ENCODE data around the gene PLAC1. TPM values are rescaled to one million over a fixed set of nuclear protein-coding genes. Genes with fewer than 3 reads are reported as not detected.

The PLAC1 gene
- total RNA-seq, 1 donor from 2014 or later, result not detected

- peak; percentile 68 for DNase-seq (ENCODE audit: extremely low read depth, low read depth, low spot score)
Measured at GRCh38 chrX:134671294-134671693, 13.0 kb upstream of the PLAC1 start.

DNA sequence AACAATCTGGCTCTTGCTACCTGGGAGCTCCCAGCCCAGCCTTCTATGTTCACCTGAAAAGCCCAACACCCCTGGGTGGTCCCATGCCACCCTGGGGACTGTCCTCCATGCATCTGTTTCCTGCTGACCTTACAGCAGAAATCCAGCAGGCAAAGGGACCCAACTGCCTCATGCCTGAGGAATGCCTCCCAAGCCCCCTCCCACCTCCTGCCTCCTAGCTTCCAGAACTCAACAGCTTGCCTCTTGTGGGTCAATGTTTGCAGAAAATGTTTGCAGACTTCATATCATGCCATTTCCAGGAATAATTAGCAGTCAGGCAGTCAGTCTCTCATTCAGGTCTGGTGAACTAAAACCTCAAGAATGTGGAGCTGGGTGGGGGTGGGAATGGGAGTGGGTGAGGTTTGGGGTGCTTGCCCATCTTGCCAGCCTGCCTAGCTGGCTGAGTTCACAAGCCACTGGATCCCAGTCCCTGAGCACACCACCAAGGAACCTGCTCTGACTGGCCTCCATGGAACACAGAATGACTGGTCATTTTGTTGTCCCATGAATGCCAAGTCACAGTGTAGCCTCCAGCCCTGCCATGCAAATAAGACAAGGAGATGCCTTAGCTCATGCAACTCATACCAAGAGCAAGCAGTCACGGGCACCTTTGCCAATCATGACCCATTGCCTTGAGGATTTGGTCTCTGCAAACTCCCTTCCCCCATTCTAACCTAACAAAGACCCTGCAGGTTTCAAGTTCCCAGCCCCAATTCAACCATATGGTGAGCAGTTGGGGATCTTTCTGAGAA, 12.1 kb upstream of the PLAC1 start:
- DNase-seq (ENCODE audit: extremely low read depth, low read depth, low spot score), result no peak

DNA sequence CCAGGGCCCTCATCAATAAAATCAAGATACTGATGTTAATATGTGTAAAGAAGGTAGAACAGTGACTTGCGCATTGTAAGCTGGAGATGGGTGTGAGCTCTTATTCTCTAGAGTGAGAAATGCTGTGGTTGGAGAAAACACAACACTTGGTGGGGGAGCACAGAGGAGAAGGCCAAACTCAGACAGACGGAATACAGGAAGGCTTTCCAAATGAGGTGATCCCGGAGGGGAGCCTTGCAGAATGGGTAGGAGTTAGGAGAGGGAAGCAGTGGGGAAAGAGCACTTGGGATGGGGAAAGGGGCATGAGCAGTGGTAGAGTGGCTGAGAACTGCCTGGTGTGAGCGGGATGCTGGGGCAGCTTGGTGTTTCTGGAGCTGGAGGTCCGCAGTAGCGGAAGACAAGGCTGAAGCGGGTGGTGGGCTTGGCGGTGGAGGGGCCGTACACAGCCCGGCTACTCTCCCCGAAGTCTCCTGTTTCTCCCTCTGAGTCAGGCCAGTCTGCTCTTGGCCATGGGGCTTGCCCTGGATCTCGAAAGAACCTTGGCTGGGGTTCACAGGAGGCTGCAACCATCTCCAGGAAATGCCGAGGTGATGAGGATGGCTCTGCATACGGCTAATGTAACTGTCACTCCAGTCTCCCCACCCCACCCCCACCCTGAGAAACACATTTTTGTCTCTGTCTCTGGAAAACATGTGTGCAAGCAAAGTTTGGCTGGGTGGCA, 11.3 kb upstream of the PLAC1 start:
- no peak for DNase-seq (ENCODE audit: extremely low read depth, low read depth, low spot score)

DNA sequence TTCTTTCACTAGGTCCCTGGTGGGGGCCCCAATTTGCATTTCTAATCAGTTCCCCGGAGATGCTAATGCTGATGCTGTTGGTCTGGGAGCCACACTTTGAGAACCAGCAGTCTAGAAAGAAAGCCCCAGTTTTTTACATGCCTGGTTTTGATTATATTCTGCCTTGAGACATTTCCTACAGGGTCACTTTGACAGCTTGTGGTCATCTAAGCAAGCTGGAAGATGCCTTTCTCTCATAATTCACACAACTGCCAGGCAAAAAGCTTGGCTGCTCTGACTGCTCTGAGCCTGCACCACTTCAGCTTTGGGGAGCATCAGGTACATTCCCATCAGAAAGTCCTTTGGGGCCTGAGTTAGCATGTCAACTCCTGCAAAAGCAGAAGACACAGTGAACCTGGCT, 5.9 kb upstream of the PLAC1 start:
- no peak for DNase-seq (ENCODE audit: extremely low read depth, low read depth, low spot score)

DNA sequence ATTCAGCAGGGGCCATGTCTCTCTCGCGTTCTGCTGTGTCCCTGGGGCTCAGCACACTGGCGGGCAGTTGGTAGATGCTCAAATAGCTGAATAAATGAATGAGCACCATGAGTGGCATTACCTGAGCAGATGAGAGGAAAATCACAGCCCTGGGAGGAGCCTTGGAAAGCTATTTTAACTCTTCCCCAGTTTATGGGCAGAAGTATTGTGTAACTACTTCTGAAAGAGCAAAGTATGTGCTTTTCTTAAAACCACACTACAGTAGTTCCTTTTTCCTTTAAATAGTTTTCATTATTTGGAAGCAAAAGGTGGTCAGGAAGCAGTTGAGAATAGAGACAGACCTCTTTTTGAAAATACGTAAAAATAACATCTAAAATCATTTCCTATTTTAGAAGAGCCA, 3.0 kb upstream of the PLAC1 start:
- DNase-seq (ENCODE audit: extremely low read depth, low read depth, low spot score), result no peak

- no peak for DNase-seq (ENCODE audit: extremely low read depth, low read depth, low spot score)
Measured at GRCh38 chrX:134660627-134661026, 2.4 kb upstream of the PLAC1 start.

- DNase-seq (ENCODE audit: extremely low read depth, low read depth, low spot score), result no peak
Measured at GRCh38 chrX:134659761-134660160, 1.5 kb upstream of the PLAC1 start.

GRCh38 chrX:134658760-134659023, 421 bp upstream of the PLAC1 start:
- no peak for DNase-seq (ENCODE audit: extremely low read depth, low read depth, low spot score)

DNA sequence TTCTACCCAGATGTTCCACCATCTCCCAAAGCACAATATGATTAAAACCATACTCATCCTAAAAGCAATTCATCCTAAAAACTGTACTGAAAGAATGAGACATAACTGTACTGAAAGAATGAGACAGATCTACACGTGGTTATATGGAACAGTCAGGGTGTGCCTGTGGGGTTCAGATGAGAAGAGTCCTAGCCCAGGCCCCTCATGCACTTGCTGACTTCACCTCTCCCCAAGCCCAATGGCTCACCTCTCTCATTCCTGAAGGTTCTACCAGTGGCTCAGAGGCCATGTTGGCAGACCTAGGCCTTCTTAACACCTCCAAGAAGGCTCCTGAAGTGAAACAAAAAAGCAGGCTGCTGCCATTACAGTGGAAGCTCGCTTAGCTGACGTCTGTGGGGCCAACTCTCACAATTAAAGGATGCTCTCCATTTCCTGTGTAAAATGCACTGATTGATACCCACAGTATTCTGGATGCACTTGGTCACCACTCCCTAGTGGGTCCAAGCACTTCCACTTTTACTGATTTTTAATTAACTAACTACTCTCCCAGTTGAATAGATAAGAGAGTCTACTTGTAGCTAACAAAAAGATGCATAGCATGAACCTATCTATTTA, 3.8 kb downstream of the PLAC1 start:
- DNase-seq (ENCODE audit: extremely low read depth, low read depth, low spot score), result no peak

DNA sequence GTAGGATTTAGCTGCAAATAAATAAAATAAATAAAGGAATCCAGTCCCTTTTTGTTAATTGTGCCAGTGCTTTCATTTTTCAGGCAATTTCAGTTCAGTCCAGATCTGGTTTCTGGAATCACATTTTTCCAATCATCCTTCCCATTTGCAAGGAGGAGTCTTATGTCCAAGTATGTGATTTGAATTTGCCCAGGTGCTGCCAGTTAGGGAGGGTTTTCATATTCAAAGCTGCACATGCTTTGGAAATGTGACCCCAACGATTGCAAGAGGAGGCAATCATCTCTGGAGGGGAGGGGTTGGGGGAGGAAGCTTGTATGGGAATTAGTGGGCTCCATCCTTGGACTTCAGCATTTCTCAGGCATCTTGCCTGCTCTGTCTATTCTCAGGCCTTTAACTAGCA, 4.4 kb downstream of the PLAC1 start:
- no peak for DNase-seq (ENCODE audit: extremely low read depth, low read depth, low spot score)

DNA sequence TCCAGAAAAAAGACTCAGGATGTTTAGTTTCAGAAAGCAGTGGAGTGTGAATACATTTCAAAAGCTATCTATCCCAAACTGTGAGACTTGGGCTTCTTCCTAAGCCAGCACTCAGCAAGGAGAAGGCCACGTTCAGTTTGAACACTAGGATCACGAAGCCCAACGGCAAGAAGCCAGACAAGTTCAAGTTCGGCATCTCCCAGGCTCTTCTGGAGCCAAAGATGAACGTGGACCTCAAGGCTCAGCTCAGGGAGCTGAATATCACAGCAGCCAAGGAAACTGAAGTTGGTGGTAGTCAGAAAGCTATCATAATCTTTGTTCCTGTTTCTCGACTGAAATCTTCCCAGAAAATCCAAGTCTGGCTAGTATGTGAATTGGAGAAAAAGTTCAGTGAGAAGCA, 7.6 kb downstream of the PLAC1 start:
- no peak for DNase-seq (ENCODE audit: extremely low read depth, low read depth, low spot score)

GRCh38 chrX:134649770-134650169, 8.5 kb downstream of the PLAC1 start:
- no peak for DNase-seq (ENCODE audit: extremely low read depth, low read depth, low spot score)

DNA sequence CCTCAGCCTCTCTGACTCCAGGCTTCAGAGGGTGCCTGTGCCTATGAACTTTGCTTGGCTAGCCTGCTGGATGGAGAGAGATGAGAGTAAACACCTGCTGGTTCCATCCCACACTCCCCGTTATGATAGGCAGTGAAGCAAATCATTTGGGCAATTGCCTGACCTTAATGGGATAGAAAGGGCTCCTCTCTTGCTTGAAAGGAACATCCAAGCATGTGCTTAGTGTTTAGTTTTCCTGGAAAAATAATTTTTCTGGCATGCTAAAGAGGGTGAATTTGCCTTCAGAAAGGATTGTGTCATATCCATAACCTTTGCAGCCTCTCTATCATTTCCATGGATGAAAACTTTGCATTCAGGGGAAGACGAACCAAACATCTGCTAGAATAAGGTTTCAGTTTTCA, 10.8 kb downstream of the PLAC1 start:
- no peak for DNase-seq (ENCODE audit: extremely low read depth, low read depth, low spot score)

GRCh38 chrX:134646691-134647090, 11.6 kb downstream of the PLAC1 start:
- no peak for DNase-seq (ENCODE audit: extremely low read depth, low read depth, low spot score)

- no peak for DNase-seq (ENCODE audit: extremely low read depth, low read depth, low spot score)
Measured at GRCh38 chrX:134645936-134646543, 12.2 kb downstream of the PLAC1 start.

DNA sequence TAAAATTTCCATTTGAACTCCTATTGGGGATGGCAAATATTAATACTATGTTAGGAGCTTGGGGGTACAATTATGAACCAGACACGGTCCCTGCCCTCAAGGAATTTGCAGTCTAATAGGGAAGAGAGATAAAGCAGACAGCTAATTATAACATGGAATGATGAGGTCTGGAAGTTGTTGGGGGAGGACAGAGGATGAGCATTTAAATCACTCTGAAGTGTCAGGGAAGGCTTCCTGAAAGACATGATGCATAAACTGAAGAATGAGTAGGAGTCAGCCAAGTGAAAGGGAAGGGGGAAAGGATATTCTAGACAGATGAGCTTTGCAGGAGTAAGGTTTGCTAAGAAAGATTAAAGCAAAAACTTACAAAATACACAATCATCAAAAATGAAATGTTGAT, 15.9 kb downstream of the PLAC1 start:
- no peak for DNase-seq (ENCODE audit: extremely low read depth, low read depth, low spot score)

GRCh38 chrX:134641346-134641745, 16.9 kb downstream of the PLAC1 start:
- DNase-seq (ENCODE audit: extremely low read depth, low read depth, low spot score), result no peak

GRCh38 chrX:134640914-134641313, 17.4 kb downstream of the PLAC1 start:
- no peak for DNase-seq (ENCODE audit: extremely low read depth, low read depth, low spot score)

- DNase-seq (ENCODE audit: extremely low read depth, low read depth, low spot score), result no peak
Measured at GRCh38 chrX:134636851-134637250, 21.4 kb downstream of the PLAC1 start.

GRCh38 chrX:134634691-134635090, 23.6 kb downstream of the PLAC1 start:
- no peak for DNase-seq (ENCODE audit: extremely low read depth, low read depth, low spot score)

DNA sequence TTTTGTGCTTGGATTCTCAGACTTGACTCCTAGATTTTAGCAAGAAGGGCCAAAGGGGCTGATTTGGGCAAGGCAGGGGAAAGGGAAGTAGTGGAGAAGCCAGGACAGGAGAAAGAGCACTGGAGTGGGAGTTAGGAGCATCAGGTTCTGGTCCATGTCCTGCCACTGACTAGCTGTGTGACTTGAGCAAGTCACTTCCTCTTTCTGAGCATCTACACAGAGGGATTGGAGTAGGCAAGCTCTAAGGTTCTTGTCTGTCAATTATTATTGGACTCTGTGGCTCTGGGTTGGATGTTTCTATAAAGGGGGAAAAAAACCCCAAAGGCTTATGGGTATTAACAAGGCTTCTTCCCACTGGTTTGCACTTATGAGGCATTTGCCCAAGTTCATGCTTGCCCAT, 24.4 kb downstream of the PLAC1 start:
- no peak for DNase-seq (ENCODE audit: extremely low read depth, low read depth, low spot score)

DNA sequence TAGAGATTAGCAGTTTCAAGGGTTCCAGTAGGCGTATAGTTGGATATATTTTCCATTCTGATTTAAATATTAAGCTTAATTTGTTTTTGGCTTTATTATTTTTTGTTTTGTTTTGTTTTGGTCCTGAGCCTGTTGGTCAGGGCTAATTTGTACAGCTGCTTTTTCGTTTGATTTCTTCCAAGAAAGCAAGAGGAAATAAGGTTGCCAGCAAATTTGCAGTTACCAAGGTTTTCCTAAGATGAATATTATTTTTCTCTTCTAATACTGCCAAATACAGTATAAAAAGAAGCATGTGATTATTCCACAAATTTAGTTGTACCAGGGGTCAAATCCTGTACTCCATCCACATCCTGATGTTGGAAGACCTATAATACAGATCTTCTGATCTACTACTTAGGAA, 24.9 kb downstream of the PLAC1 start:
- DNase-seq (ENCODE audit: extremely low read depth, low read depth, low spot score), result no peak

Measured in glomerular endothelial cell (primary cell).